Measurements from ENCODE around the gene GSC2.

GSC2 gene

GRCh38 chr22:19118329-19118880 lies 31.7 kb downstream of the GSC2 start:
- no peak overlapping the region for H3K4me3 ChIP-seq (replicated peaks; ENCODE audit: insufficient read depth, low read length)
- no peak for DNase-seq (ENCODE audit: low read depth in 1 of 2, low spot score in 1 of 2)
- H3K27ac ChIP-seq (replicated peaks), result no peak overlapping the region
- H3K27me3 ChIP-seq (ENCODE audit: insufficient read depth, poor library complexity, severe bottlenecking), result no peaks in the 10 kb centered on the region
- TF ChIP-seq GABPA (IDR thresholded peaks at IDR 0.05; ENCODE audit: low read depth), result no peak
- TF ChIP-seq SPI1 (IDR thresholded peaks at IDR 0.05; ENCODE audit: borderline replicate concordance, low read depth), result no peak
- TF ChIP-seq POLR2AphosphoS5 (IDR thresholded peaks at IDR 0.05; ENCODE audit: low read depth), result no peak
- TF ChIP-seq CTCF (IDR thresholded peaks at IDR 0.05; ENCODE audit: insufficient read depth, low read length), result no peak
- no peak for TF ChIP-seq REST (IDR thresholded peaks at IDR 0.05; ENCODE audit: insufficient replicate concordance, low read depth)

- TF ChIP-seq CTCF (IDR thresholded peaks at IDR 0.05; ENCODE audit: insufficient read depth, low read length) (no peak), SPI1 (IDR thresholded peaks at IDR 0.05; ENCODE audit: borderline replicate concordance, low read depth) (no peak), REST (IDR thresholded peaks at IDR 0.05; ENCODE audit: insufficient replicate concordance, low read depth) (no peak), POLR2AphosphoS5 (IDR thresholded peaks at IDR 0.05; ENCODE audit: low read depth) (no peak), GABPA (IDR thresholded peaks at IDR 0.05; ENCODE audit: low read depth) (no peak)
- H3K27me3 ChIP-seq (ENCODE audit: insufficient read depth, poor library complexity, severe bottlenecking), result no peaks in the 10 kb centered on the region
- no peak overlapping the region for H3K4me3 ChIP-seq (replicated peaks; ENCODE audit: insufficient read depth, low read length)
- DNase-seq (ENCODE audit: low read depth in 1 of 2, low spot score in 1 of 2), result no peak
- no peak overlapping the region for H3K27ac ChIP-seq (replicated peaks)
These were observed 33.0 kb downstream of the GSC2 start for GRCh38 chr22:19117111-19117512.

- Histone ChIP-seq H3K27me3 (ENCODE audit: insufficient read depth, poor library complexity, severe bottlenecking) (no peaks in the 10 kb centered on the region), H3K27ac (replicated peaks) (no peak overlapping the region), H3K4me3 (replicated peaks; ENCODE audit: insufficient read depth, low read length) (no peak overlapping the region)
- no peak for TF ChIP-seq SPI1 (IDR thresholded peaks at IDR 0.05; ENCODE audit: borderline replicate concordance, low read depth)
- no peak for TF ChIP-seq GABPA (IDR thresholded peaks at IDR 0.05; ENCODE audit: low read depth)
- TF ChIP-seq CTCF (IDR thresholded peaks at IDR 0.05; ENCODE audit: insufficient read depth, low read length), result no peak
- TF ChIP-seq POLR2AphosphoS5 (IDR thresholded peaks at IDR 0.05; ENCODE audit: low read depth), result no peak
- TF ChIP-seq REST (IDR thresholded peaks at IDR 0.05; ENCODE audit: insufficient replicate concordance, low read depth), result no peak
- DNase-seq (ENCODE audit: low read depth in 1 of 2, low spot score in 1 of 2), result no peak
These were observed 34.5 kb downstream of the GSC2 start for GRCh38 chr22:19115628-19116027.

Data from HL-60 (cell line).